ENCODE results near the gene OTUB1.

DNA sequence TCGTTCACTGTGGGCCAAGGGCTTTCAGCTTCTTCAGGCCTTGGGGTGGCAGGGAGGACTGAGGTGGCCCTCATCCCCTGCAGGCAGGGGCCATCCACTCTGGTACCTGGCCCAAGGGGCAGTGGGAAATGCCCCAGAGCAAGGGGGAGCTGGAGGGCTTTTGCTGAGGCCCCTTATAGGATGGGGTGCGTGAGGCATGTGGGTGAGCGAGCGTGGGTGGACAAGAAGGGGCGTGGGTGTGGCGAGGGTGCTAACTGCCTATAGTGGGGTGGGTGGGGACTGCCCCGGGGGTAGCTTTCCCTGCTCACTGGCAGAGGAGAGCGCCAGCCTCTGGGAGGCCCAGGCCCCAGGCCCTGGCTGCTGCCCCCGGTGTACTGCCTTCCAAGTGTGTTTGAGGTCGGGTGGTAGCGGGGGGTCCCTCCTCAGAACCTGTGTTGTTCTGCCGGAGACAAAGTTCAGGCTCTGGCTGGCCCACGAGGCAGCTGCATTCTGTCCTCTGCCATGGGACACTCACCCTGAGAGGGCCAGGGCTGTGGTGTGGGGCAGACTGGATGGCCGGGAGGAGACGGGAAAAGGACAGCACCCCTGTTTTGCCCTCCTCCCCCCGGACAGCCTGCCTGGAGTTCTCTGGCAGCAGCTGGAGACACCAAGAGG lies 52.9 kb downstream of the OTUB1 start:
- TF ChIP-seq, protein P1, sequence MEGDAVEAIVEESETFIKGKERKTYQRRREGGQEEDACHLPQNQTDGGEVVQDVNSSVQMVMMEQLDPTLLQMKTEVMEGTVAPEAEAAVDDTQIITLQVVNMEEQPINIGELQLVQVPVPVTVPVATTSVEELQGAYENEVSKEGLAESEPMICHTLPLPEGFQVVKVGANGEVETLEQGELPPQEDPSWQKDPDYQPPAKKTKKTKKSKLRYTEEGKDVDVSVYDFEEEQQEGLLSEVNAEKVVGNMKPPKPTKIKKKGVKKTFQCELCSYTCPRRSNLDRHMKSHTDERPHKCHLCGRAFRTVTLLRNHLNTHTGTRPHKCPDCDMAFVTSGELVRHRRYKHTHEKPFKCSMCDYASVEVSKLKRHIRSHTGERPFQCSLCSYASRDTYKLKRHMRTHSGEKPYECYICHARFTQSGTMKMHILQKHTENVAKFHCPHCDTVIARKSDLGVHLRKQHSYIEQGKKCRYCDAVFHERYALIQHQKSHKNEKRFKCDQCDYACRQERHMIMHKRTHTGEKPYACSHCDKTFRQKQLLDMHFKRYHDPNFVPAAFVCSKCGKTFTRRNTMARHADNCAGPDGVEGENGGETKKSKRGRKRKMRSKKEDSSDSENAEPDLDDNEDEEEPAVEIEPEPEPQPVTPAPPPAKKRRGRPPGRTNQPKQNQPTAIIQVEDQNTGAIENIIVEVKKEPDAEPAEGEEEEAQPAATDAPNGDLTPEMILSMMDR (conservative IDR thresholded peaks at IDR 0.05): no peak
- no peak for TF ChIP-seq EZH2 (IDR thresholded peaks at IDR 0.05; ENCODE audit: low read depth)
